K562 (cell line): ENCODE data around the gene ATG7. TPM values are rescaled to one million over a fixed set of nuclear protein-coding genes. Genes with fewer than 3 reads are reported as not detected.

Source experiments
- ATAC-seq: fragments of 200-7000 bp; cut with Tn5 transposase; 3 replicates; pipeline ENCODE4 v1.9.1; 2020; ENCODE audit warnings: moderate library complexity
- BruUV-seq: library from RNA; stranded (reverse); fragments of 400-500 nt; replicated peaks from 2 replicates; lab custom pipeline; 2021; lab: Mats Ljungman, UMichigan
- CTCF ChIA-PET: fragments of 300-600 bp; formaldehyde crosslinking; extraction: SDS; loops from one replicate; lab custom pipeline; 2021; ENCODE audit warnings: low intra/inter-chr PET ratio; lab: Yijun Ruan, JAX
- POLR2A ChIA-PET: fragments of 300-600, 350-650 bp; sonication (Branson Sonifier 250); formaldehyde crosslinking; extraction: SDS; loops from one replicate; lab custom pipeline; 2021; ENCODE audit warnings: antibody characterized with exemption, inconsistent platforms; lab: Yijun Ruan, JAX
- DNase-seq, 4 experiments: peaks; one replicate each; pipeline versions ENCODE4 v3.0.0 to v3.0.0-alpha.2; 2011 to 2018; ENCODE audit warnings: low spot score in 3 of 4, mixed read lengths in 3 of 4; ENCODE audit errors: extremely low read depth in 1 of 4
- FAIRE-seq: peaks from 2 replicates; lab custom pipeline; 2011; peaks lifted over from hg19 to GRCh38; lab: Jason Lieb, UNC
- H2AFZ ChIP-seq: 2 replicates; pipeline ENCODE4 v1.6.0; 2011; ENCODE audit warnings: low read depth, low read length, control low read depth, inconsistent platforms
- H3K27ac ChIP-seq: fragments of 200-600 bp; 3 replicates; pipeline ENCODE4 v1.8.0; 2011; ENCODE audit warnings: low read depth, mild to moderate bottlenecking, control low read depth, inconsistent platforms, low read length, moderate library complexity, mixed read lengths; ENCODE audit errors: extremely low read depth
- H3K27me3 ChIP-seq, 2 experiments: fragments of 300-600 bp in 1 of 2; 2 replicates in 1 of 2; 3 replicates in 1 of 2; pipeline versions ENCODE4 v1.6.0 to v1.8.0; 2011; ENCODE audit warnings: inconsistent platforms in 2 of 2, low read length in 2 of 2, mild to moderate bottlenecking in 1 of 2, mixed read lengths in 1 of 2, moderate library complexity in 1 of 2; ENCODE audit not compliant: control insufficient read depth in 2 of 2, insufficient read depth in 2 of 2
- H3K36me3 ChIP-seq: fragments of 300-600 bp; 3 replicates; pipeline ENCODE4 v1.8.0; 2011; ENCODE audit warnings: mild to moderate bottlenecking, low read length, inconsistent platforms; ENCODE audit not compliant: control insufficient read depth, insufficient read depth
- H3K4me1 ChIP-seq, 2 experiments: fragments of 200-600 bp in 1 of 2; replicated peaks in 1 of 2; 2 replicates in 1 of 2; 3 replicates in 1 of 2; pipeline versions ENCODE4 v1.5.1 to v1.8.0; 2011; ENCODE audit warnings: inconsistent platforms in 2 of 2, low read length in 2 of 2, mild to moderate bottlenecking in 1 of 2, mixed read lengths in 1 of 2, moderate library complexity in 1 of 2; ENCODE audit not compliant: control insufficient read depth in 2 of 2, insufficient read depth in 2 of 2
- H3K4me2 ChIP-seq: 2 replicates; pipeline ENCODE4 v1.6.1; 2011; ENCODE audit warnings: low read length, control low read depth, inconsistent platforms, mixed read lengths; ENCODE audit not compliant: insufficient read depth
- H3K4me3 ChIP-seq: fragments of 200-600 bp; sonication (generic), shearing (Covaris generic); 2 replicates; pipeline ENCODE4 v1.5.1; 2016; ENCODE audit warnings: control low read depth, inconsistent platforms
- H3K79me2 ChIP-seq: fragments of 200-600 bp; 3 replicates; pipeline ENCODE4 v1.8.0; 2011; ENCODE audit warnings: low read length, inconsistent platforms; ENCODE audit not compliant: control insufficient read depth, insufficient read depth
- H3K9ac ChIP-seq, 2 experiments: 2 replicates each; pipeline versions ENCODE4 v1.6.0 to v1.6.1; 2011; ENCODE audit warnings: low read depth in 2 of 2, low read length in 2 of 2, control low read depth in 1 of 2, inconsistent platforms in 1 of 2, mild to moderate bottlenecking in 1 of 2, mixed read lengths in 1 of 2; ENCODE audit not compliant: insufficient read depth in 1 of 2
- H3K9me1 ChIP-seq: one replicate; pipeline ENCODE4 v1.6.0; 2011; ENCODE audit warnings: inconsistent platforms, mild to moderate bottlenecking, low read length, moderate library complexity; ENCODE audit not compliant: control insufficient read depth, insufficient read depth
- H3K9me3 ChIP-seq: replicated peaks from 2 replicates; pipeline ENCODE4 v1.5.1; 2011; ENCODE audit warnings: low read depth, low read length, inconsistent platforms; ENCODE audit not compliant: control insufficient read depth, insufficient read depth
- H4K20me1 ChIP-seq: replicated peaks from 2 replicates; pipeline ENCODE4 v1.6.1; 2011; ENCODE audit warnings: low read length, inconsistent platforms, mixed read lengths; ENCODE audit not compliant: control insufficient read depth, insufficient read depth
- BHLHE40 ChIP-seq: IDR thresholded peaks from 2 replicates; pipeline ENCODE4 v1.6.1; 2011; ENCODE audit warnings: low read length, improper control_type of control experiment
- CHCHD3 ChIP-seq: fragments of 250-450 bp; sonication (Bioruptor Pico); IDR thresholded peaks from 2 replicates; pipeline ENCODE4 v2.1.2; 2022; ENCODE audit warnings: mild to moderate bottlenecking
- DLX4 ChIP-seq: fragments of 250-450 bp; sonication (Bioruptor Pico); IDR thresholded peaks from 2 replicates; pipeline ENCODE4 v1.6.1; 2021; ENCODE audit warnings: mild to moderate bottlenecking
- FIP1L1 ChIP-seq: fragments of 200-400 bp; formaldehyde crosslinking; IDR thresholded peaks from 2 replicates; pipeline ENCODE4 v1.6.1; 2018; ENCODE audit warnings: mild to moderate bottlenecking, low read depth, low read length; ENCODE audit not compliant: poor library complexity, severe bottlenecking
- FOXK2 ChIP-seq, 2 experiments: fragments of 450-650 bp; IDR thresholded peaks in 1 of 2; conservative IDR thresholded peaks in 1 of 2; 2 replicates each; pipeline ENCODE4 v1.6.1; 2016; ENCODE audit warnings: low read depth in 2 of 2, mild to moderate bottlenecking in 1 of 2
- HNRNPK ChIP-seq: fragments of 200-400 bp; formaldehyde crosslinking; IDR thresholded peaks from one replicate; pipeline ENCODE4 v1.6.1; 2018; ENCODE audit warnings: mild to moderate bottlenecking, low read depth, low read length; ENCODE audit not compliant: poor library complexity, severe bottlenecking
- NCOR1 ChIP-seq: fragments of 450-650 bp; IDR thresholded peaks from 2 replicates; pipeline ENCODE4 v1.6.1; 2016; ENCODE audit warnings: mild to moderate bottlenecking, moderate library complexity
- NFE2 ChIP-seq: IDR thresholded peaks from 2 replicates; pipeline ENCODE4 v1.6.1; 2014; ENCODE audit warnings: antibody characterized with exemption, low read depth
- POLR2B ChIP-seq: fragments of 450-650 bp; IDR thresholded peaks from 2 replicates; pipeline ENCODE4 v1.6.1; 2018; ENCODE audit warnings: low read depth; ENCODE audit not compliant: partially characterized antibody
- RBM22 ChIP-seq: fragments of 200-400 bp; formaldehyde crosslinking; IDR thresholded peaks from 2 replicates; pipeline ENCODE4 v1.6.1; 2018; ENCODE audit warnings: low read length, low read depth; ENCODE audit not compliant: poor library complexity, severe bottlenecking
- SMARCB1 ChIP-seq: IDR thresholded peaks from 2 replicates; pipeline ENCODE4 v1.6.1; 2011; ENCODE audit warnings: improper control_type of control experiment, low read depth; ENCODE audit not compliant: insufficient read length
- ZKSCAN3 ChIP-seq: fragments of 250-450 bp; sonication (Bioruptor Pico); IDR thresholded peaks from 2 replicates; pipeline ENCODE4 v1.4.0; 2020
- ZNF184 ChIP-seq: sonication (generic); formaldehyde crosslinking; IDR thresholded peaks from 2 replicates; pipeline ENCODE4 v1.5.0; 2020; ENCODE audit warnings: missing genetic modification reagents
- ZNF592 ChIP-seq: fragments of 450-650 bp; IDR thresholded peaks from 2 replicates; pipeline ENCODE4 v1.6.1; 2017; ENCODE audit warnings: antibody characterized with exemption, mild to moderate bottlenecking
- WGBS: fragments of 100-300 bp; shearing (Covaris generic); methylation state at CpG from one replicate; pipeline ENCODE4 v1.1.6; 2016; ENCODE audit warnings: low coverage, mixed read lengths; ENCODE audit not compliant: insufficient coverage; ENCODE audit errors: missing lambda C conversion rate; 5-methylcytosine and 5-hydroxymethylcytosine counted together
- in situ Hi-C: fragments of 300-500 bp; cut with MboI; formaldehyde crosslinking; loops from 4 replicates; pipeline ENCODE4 v1.15.0; 2018; ENCODE audit warnings: inconsistent platforms, mixed read lengths
- intact Hi-C: fragments of 100-400 bp; cut with micrococcal nuclease; formaldehyde crosslinking; loops from 2 replicates; pipeline ENCODE4 v1.14.2; 2022
- polyA plus RNA-seq, 8 experiments: library from polyadenylated mRNA; depleted of rRNA in 4 of 8; stranded (reverse) in 5 of 8; unstranded in 3 of 8; fragments of >200 nt; fragmentation: Nextera tagmentation in 2 of 8; fragmentation: Illumina TruSeq in 1 of 8; extraction: Ambion mirVana in 2 of 8; extraction: Trizol in 1 of 8; gene quantifications; 2 replicates each; pipeline versions ENCODE4 v1.2.1 to v1.2.3, GENCODE V29; 2011 to 2014; ENCODE audit warnings: inconsistent platforms in 1 of 8, missing spikeins in 1 of 8
- total RNA-seq, 7 experiments: library from RNA; depleted of rRNA in 6 of 7; stranded (reverse); fragments of >200 nt in 6 of 7; fragmentation: Illumina TruSeq in 2 of 7; extraction: Trizol in 2 of 7; gene quantifications; 2 replicates each; pipeline versions ENCODE4 v1.2.1 to v1.2.3, GENCODE V29; 2011 to 2021; ENCODE audit warnings: low replicate concordance in 1 of 7

Gene ATG7
- total and polyA plus RNA-seq, 9 of the 15 experiments (the other 6 are each of a cell fraction or from before 2014, with no cell fraction given): 18.3 to 45.3 (median 33.6) TPM

GRCh38 chr3:11305509-11305908 lies 33.3 kb downstream of the ATG7 start (continued):
- TF ChIP-seq SMARCB1 (no peak), NFE2 (peak; percentile 88), HNRNPK (no peak), CHCHD3 (no peak), DLX4 (CRISPR knock-in tag) (no peak), FOXK2 (conservative IDR thresholded peaks at IDR 0.05 in 1 of 2, IDR thresholded peaks at IDR 0.05 in 1 of 2; ENCODE audit: low read depth in 2 of 2) (no peak), POLR2B (no peak), ZKSCAN3 (CRISPR knock-in tag) (no peak), NCOR1 (no peak)

- Histone ChIP-seq H3K4me1 (peaks cover 0 to 12% of the 10 kb centered on the region in 2 experiments; a peak in 3 of 5 replicates), H3K9ac (no peak overlapping the region), H3K4me2 (no peak overlapping the region), H2AFZ (no peak overlapping the region), H3K9me3 (no peaks in the 10 kb centered on the region), H3K4me3 (no peak overlapping the region), H3K27ac (no peak overlapping the region), H3K9me1 (peaks cover 3% of the 10 kb centered on the region), H3K27me3 (no peaks in the 10 kb centered on the region), H3K79me2 (no peaks in the 10 kb centered on the region), H4K20me1 (no peaks in the 10 kb centered on the region), H3K36me3 (peaks cover 73% of the 10 kb centered on the region)
- no TSS peak for BruUV-seq
- ChIA-PET POLR2A (interaction anchor here (0.6 to 2.2 kb wide), 3 partner anchors 12 to 19 kb away, joined by 3 to 5 read pairs (median 5); no protein-coding TSS in a partner anchor), CTCF (no interaction called here)
- DNase-seq: no peak
- peak; percentile 34; the same call in 2 of the 3 replicates for ATAC-seq
- intact Hi-C loops (no loop called here), in situ Hi-C loops (no loop called here)
- WGBS: 29% methylated on average over 5 of the region's 5 CpGs
- no peak for TF ChIP-seq RBM22
- no peak for TF ChIP-seq ZNF592
- TF ChIP-seq ZNF184 (CRISPR knock-in tag): no peak
- 0 out of 2 replicates have a peak, but pooled peaks have one; percentile 30 for TF ChIP-seq BHLHE40
- TF ChIP-seq FIP1L1: no peak
- no peak for FAIRE-seq
Observed at GRCh38 chr3:11306817-11307589, 34.8 kb downstream of the ATG7 start.
